GM12801 (cell line): ENCODE results near the gene ADGRD2.

ENCODE experiments used
- CTCF ChIP-seq: IDR thresholded peaks from one replicate; pipeline ENCODE4 v1.5.1; 2011; ENCODE audit warnings: control low read depth; ENCODE audit not compliant: insufficient read length; ENCODE audit errors: extremely low read depth

Gene ADGRD2

DNA sequence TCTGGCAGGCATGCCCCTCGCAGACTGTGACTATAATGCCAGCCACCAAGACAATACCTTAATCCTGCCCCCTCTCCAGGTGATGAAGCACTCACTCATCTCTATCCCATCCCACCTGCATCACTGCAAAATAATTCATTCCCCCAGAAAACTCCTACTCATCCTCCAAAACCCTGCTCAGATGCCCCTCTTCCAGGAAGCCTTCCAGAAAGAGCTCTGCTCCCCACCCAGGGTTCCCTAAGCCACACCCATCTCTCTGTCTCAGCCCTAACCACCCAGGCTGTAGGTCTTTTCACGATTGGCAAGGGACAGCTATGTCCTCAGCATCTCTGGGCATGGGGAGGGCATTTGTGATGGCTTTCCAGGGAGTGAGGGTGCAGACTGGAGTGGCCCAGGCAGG lies 39.8 kb downstream of the ADGRD2 start:
- no peak for TF ChIP-seq CTCF

- TF ChIP-seq CTCF: no peak
Measured at GRCh38 chr9:124491049-124491975, 41.1 kb downstream of the ADGRD2 start.

DNA sequence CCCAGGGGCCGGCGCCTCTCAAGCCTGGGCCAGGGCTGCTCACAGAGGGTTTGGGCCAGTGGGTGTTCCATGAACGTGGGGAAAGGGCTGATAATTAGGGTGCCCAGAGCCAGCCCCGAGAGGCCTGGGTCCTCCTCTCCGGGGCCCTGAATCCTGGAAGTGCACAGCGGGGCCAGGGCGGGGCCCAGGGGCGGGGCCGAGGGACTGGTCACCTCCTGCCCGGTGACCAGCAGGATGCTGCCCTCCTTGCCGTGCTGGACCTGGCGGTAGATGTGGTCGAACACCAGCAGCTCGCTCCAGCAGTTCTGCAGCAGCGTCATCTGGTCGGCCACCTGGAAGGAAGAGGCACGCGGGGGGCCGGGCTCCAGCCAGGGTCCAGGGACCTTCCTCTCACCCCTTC lies 42.6 kb downstream of the ADGRD2 start:
- TF ChIP-seq CTCF: no peak

DNA sequence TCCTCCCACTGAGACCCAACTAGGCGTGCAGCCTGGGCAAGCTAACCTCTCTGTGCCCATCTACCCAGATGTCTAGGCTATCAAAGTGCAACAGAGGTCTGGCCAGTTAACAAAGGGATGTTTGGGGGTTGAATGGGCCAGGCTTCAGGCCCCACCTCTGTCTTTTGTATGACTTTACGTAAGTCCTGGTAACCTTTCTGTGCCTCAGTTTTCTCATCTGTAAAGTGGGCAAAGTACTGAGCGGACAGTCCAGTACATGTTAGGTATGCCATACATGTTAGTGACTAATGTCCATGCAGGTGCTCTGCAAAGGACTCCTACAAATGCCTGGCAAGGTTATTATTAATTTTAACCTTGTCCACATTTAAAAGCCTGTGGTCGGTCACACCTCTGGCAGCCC lies 43.0 kb downstream of the ADGRD2 start:
- no peak for TF ChIP-seq CTCF

GRCh38 chr9:124493794-124494479 lies 43.7 kb downstream of the ADGRD2 start:
- no peak for TF ChIP-seq CTCF

- TF ChIP-seq CTCF: no peak
Measured at GRCh38 chr9:124495126-124496074, 45.1 kb downstream of the ADGRD2 start.

DNA sequence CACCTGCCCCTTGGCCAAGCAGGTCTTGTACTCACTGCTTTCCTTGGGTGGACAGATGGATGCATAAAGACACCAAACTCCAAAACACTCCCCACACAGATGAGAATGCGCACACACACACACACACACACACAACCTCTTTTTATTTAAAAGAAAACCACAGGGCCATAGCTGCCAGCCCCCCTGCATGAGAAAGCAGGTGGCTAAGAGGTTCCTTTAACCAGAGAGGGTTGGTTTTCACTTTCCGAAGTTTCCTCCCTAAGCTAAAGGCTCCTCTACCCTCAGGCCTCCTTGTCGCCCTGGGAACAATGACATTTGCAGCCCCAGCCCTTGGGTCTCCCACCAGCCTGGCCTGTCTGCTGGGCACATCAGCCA lies 45.8 kb downstream of the ADGRD2 start:
- no peak for TF ChIP-seq CTCF
